ENCODE measurements around the gene CLDN18.

DNA sequence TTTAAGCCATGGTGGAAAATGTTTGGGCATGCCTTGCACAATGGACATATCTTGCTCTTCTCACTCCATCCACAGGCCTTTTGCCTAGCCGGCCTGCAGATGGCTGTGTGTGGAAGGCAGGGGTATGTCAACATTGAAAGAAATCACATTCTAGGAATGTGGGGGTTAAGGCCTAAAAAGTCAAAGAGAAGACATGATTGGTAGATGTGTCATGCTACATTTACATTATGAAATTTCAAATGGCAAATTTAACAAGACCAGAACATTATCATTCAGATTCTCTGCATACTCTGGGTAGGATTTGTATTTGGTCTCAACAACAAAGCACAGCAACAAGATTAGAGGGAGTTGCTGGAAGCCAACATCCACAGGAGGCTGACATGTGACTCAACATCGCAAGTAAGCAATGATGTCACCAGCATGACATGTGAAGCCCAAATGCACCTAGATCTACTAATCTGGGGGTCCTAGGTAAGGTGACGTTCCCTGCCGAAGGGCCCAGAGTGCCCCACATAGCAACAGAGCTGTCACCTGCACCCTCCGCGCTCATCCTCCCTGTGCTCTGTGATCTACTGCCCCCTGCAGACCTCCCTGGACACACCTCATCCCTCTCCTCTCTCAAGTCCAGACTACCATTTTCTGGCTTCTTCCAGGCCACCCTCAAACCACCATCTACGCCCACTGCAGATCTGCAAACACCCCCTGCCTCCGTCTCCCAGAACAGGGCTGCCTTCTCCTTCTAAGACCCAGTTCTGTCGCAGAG lies 39.4 kb downstream of the CLDN18 start:
- TF ChIP-seq SPI1 (IDR thresholded peaks at IDR 0.05; ENCODE audit: low read depth, low read length) (no peak), POLR2A (IDR thresholded peaks at IDR 0.05; ENCODE audit: low read depth, low read length) (no peak), POLR2AphosphoS5 (IDR thresholded peaks at IDR 0.05; ENCODE audit: low read depth, low read length) (no peak), TAF1 (IDR thresholded peaks at IDR 0.05; ENCODE audit: low read depth, low read length) (no peak), POU2F2 (IDR thresholded peaks at IDR 0.05; ENCODE audit: low read depth, low read length) (no peak)

All from GM12891 (cell line).